Trophoblast cell (in vitro differentiated cells and primary cell): Measurements from ENCODE around the gene ARPC1B.

Experiments used
- DNase-seq, 2 donors: peaks; one replicate each; pipeline ENCODE4 v3.0.0-alpha.2; 2016
- H2AFZ ChIP-seq: 2 replicates; pipeline ENCODE4 v1.6.1; 2013; ENCODE audit warnings: low read length, moderate library complexity, mild to moderate bottlenecking; ENCODE audit not compliant: insufficient read depth, poor library complexity
- H2AK5ac ChIP-seq: 2 replicates; pipeline ENCODE4 v1.6.1; 2013; ENCODE audit warnings: mild to moderate bottlenecking, low read length
- H2BK120ac ChIP-seq: 2 replicates; pipeline ENCODE4 v1.6.1; 2013; ENCODE audit warnings: low read length, mild to moderate bottlenecking, moderate library complexity; ENCODE audit not compliant: insufficient read depth, poor library complexity
- H2BK12ac ChIP-seq: 2 replicates; pipeline ENCODE4 v1.6.1; 2013; ENCODE audit warnings: mild to moderate bottlenecking, low read length, moderate library complexity
- H2BK5ac ChIP-seq: 2 replicates; pipeline ENCODE4 v1.6.1; 2013; ENCODE audit warnings: low read length, low read depth, moderate library complexity, mild to moderate bottlenecking; ENCODE audit not compliant: poor library complexity
- H3K14ac ChIP-seq: 2 replicates; pipeline ENCODE4 v1.6.1; 2013; ENCODE audit warnings: mild to moderate bottlenecking, low read length
- H3K18ac ChIP-seq: 2 replicates; pipeline ENCODE4 v1.6.1; 2013; ENCODE audit warnings: mild to moderate bottlenecking, low read length
- H3K23ac ChIP-seq: 2 replicates; pipeline ENCODE4 v1.6.1; 2013; ENCODE audit warnings: low read length
- H3K27ac ChIP-seq: 2 replicates; pipeline ENCODE4 v1.5.1; 2013; ENCODE audit warnings: low read depth, mild to moderate bottlenecking, inconsistent platforms, low read length, moderate library complexity
- H3K27me3 ChIP-seq: 2 replicates; pipeline ENCODE4 v1.6.1; 2013; ENCODE audit warnings: inconsistent platforms, mild to moderate bottlenecking, low read length, moderate library complexity; ENCODE audit not compliant: insufficient read depth
- H3K36me3 ChIP-seq, 2 experiments: 1 replicate in 1 of 2; 2 replicates in 1 of 2; pipeline ENCODE4 v1.6.1; 2013; ENCODE audit warnings: low read length in 2 of 2, mild to moderate bottlenecking in 2 of 2, moderate library complexity in 1 of 2; ENCODE audit not compliant: insufficient read depth in 2 of 2, control insufficient read depth in 1 of 2
- H3K4ac ChIP-seq: 2 replicates; pipeline ENCODE4 v1.6.1; 2013; ENCODE audit warnings: low read depth, mild to moderate bottlenecking, low read length, moderate library complexity
- H3K4me1 ChIP-seq, 2 experiments: 1 replicate in 1 of 2; 2 replicates in 1 of 2; pipeline ENCODE4 v1.6.1; 2013; ENCODE audit warnings: low read length in 2 of 2, mild to moderate bottlenecking in 2 of 2, moderate library complexity in 1 of 2; ENCODE audit not compliant: insufficient read depth in 2 of 2, control insufficient read depth in 1 of 2
- H3K4me2 ChIP-seq: 2 replicates; pipeline ENCODE4 v1.6.1; 2013; ENCODE audit warnings: inconsistent platforms, mild to moderate bottlenecking, low read length, moderate library complexity
- H3K4me3 ChIP-seq: 2 replicates; pipeline ENCODE4 v1.5.1; 2013; ENCODE audit warnings: mild to moderate bottlenecking, low read depth, low read length, inconsistent platforms
- H3K79me1 ChIP-seq: one replicate; pipeline ENCODE4 v1.6.1; 2013; ENCODE audit warnings: low read length
- H3K79me2 ChIP-seq: 2 replicates; pipeline ENCODE4 v1.6.1; 2013; ENCODE audit warnings: low read length, mild to moderate bottlenecking; ENCODE audit not compliant: control insufficient read depth, insufficient read depth, poor library complexity
- H3K9ac ChIP-seq: 2 replicates; pipeline ENCODE4 v1.6.1; 2013; ENCODE audit warnings: mild to moderate bottlenecking, low read length
- H3K9me3 ChIP-seq: 2 replicates; pipeline ENCODE4 v1.6.1; 2013; ENCODE audit warnings: low read depth, mild to moderate bottlenecking, control low read depth, inconsistent platforms, low read length; ENCODE audit not compliant: insufficient read depth
- H4K12ac ChIP-seq: 2 replicates; pipeline ENCODE4 v1.6.1; 2013; ENCODE audit warnings: low read depth, mild to moderate bottlenecking, low read length, moderate library complexity
- H4K8ac ChIP-seq: 2 replicates; pipeline ENCODE4 v1.6.1; 2013; ENCODE audit warnings: low read depth, mild to moderate bottlenecking, low read length, moderate library complexity
- H4K91ac ChIP-seq: one replicate; pipeline ENCODE4 v1.6.1; 2013; ENCODE audit warnings: low read depth, mild to moderate bottlenecking, low read length, moderate library complexity
- WGBS: extraction: QIAGEN DNeasy Blood & Tissue Kit; methylation state at CpG from one replicate; pipeline ENCODE4 v1.1.7; 2013; ENCODE audit warnings: missing lambda C conversion rate; ENCODE audit not compliant: insufficient read length, insufficient coverage; ENCODE audit errors: extremely low coverage; 5-methylcytosine and 5-hydroxymethylcytosine counted together

The ARPC1B gene

GRCh38 chr7:99440195-99440594, 65.7 kb downstream of the ARPC1B start:
- H4K8ac ChIP-seq: no peak overlapping the region
- H2BK5ac ChIP-seq: no peak overlapping the region
- H3K36me3 ChIP-seq: peaks cover 14 to 17% of the 10 kb centered on the region in 2 experiments
- H3K14ac ChIP-seq: no peak overlapping the region
- H2BK12ac ChIP-seq: no peak overlapping the region
- H3K79me2 ChIP-seq: peaks cover 16% of the 10 kb centered on the region
- H3K4ac ChIP-seq: peak overlapping the region; percentile 44
- peaks cover 10 to 23% of the 10 kb centered on the region in 2 experiments for H3K4me1 ChIP-seq
- no peak overlapping the region for H2BK120ac ChIP-seq
- peak overlapping the region; percentile 63 for H3K18ac ChIP-seq
- peak overlapping the region; percentile 10 for H2AFZ ChIP-seq
- no peak overlapping the region for H4K91ac ChIP-seq
- H3K79me1 ChIP-seq: peaks cover 9% of the 10 kb centered on the region
- no peak overlapping the region for H3K9ac ChIP-seq
- H3K27ac ChIP-seq: no peak overlapping the region
- H3K27me3 ChIP-seq: no peaks in the 10 kb centered on the region
- H3K9me3 ChIP-seq: no peaks in the 10 kb centered on the region
- no peak overlapping the region for H2AK5ac ChIP-seq
- no peak for DNase-seq
- no peak overlapping the region for H3K23ac ChIP-seq
- H3K4me2 ChIP-seq: peak overlapping the region; percentile 69
- H4K12ac ChIP-seq: peak overlapping the region; percentile 11
- peak overlapping the region; percentile 45 for H3K4me3 ChIP-seq
- WGBS: no CpG with 5 or more reads among the region's 9 CpGs
